ENCODE data around the gene NUTM2B.
"Not testable (repeated sequence)": the region's sequence is repeated elsewhere in the genome, so short reads cannot be mapped to it uniquely, and the experiment has no call there.

Gene NUTM2B

GRCh38 chr10:79687406-79688150 is 15.4 kb upstream of the NUTM2B start:
- H3K36me3 ChIP-seq (ENCODE audit: control insufficient read depth in 5 of 5, insufficient read depth in 5 of 5, low read length in 5 of 5), result peaks cover 0 to 33% (median 11%) of the 10 kb centered on the region in 5 donors
- H3K4me1 ChIP-seq (ENCODE audit: control insufficient read depth in 5 of 5, insufficient read depth in 5 of 5, low read length in 5 of 5); H3K4me3 ChIP-seq (ENCODE audit: low read depth in 1 of 5, low read length in 5 of 5); H3K9me3 ChIP-seq (ENCODE audit: control insufficient read depth in 5 of 5, low read length in 5 of 5); H3K27me3 ChIP-seq (ENCODE audit: control insufficient read depth in 5 of 5, insufficient read depth in 4 of 5, low read length in 5 of 5); H3K27ac ChIP-seq (ENCODE audit: low read depth, low read length); H3K9ac ChIP-seq (ENCODE audit: low read length in 5 of 5): not testable (repeated sequence)

- not testable (repeated sequence) for H3K9me3 ChIP-seq (ENCODE audit: control insufficient read depth in 5 of 5, low read length in 5 of 5); H3K9ac ChIP-seq (ENCODE audit: low read length in 5 of 5); H3K4me1 ChIP-seq (ENCODE audit: control insufficient read depth in 5 of 5, insufficient read depth in 5 of 5, low read length in 5 of 5); H3K4me3 ChIP-seq (ENCODE audit: low read depth in 1 of 5, low read length in 5 of 5); H3K27me3 ChIP-seq (ENCODE audit: control insufficient read depth in 5 of 5, insufficient read depth in 4 of 5, low read length in 5 of 5); H3K27ac ChIP-seq (ENCODE audit: low read depth, low read length)
- H3K36me3 ChIP-seq (ENCODE audit: control insufficient read depth in 5 of 5, insufficient read depth in 5 of 5, low read length in 5 of 5), result peaks cover 0 to 23% (median 8%) of the 10 kb centered on the region in 5 donors
These were observed 14.2 kb upstream of the NUTM2B start for GRCh38 chr10:79688798-79689197.

- H3K9me3 ChIP-seq (ENCODE audit: control insufficient read depth in 5 of 5, low read length in 5 of 5); H3K27me3 ChIP-seq (ENCODE audit: control insufficient read depth in 5 of 5, insufficient read depth in 4 of 5, low read length in 5 of 5); H3K27ac ChIP-seq (ENCODE audit: low read depth, low read length); H3K9ac ChIP-seq (ENCODE audit: low read length in 5 of 5); H3K4me3 ChIP-seq (ENCODE audit: low read depth in 1 of 5, low read length in 5 of 5); H3K4me1 ChIP-seq (ENCODE audit: control insufficient read depth in 5 of 5, insufficient read depth in 5 of 5, low read length in 5 of 5); H3K36me3 ChIP-seq (ENCODE audit: control insufficient read depth in 5 of 5, insufficient read depth in 5 of 5, low read length in 5 of 5): not testable (repeated sequence)
These were observed 6.4 kb upstream of the NUTM2B start for GRCh38 chr10:79696596-79696995.

GRCh38 chr10:79697141-79697540 is 5.9 kb upstream of the NUTM2B start:
- H3K36me3 ChIP-seq (ENCODE audit: control insufficient read depth in 5 of 5, insufficient read depth in 5 of 5, low read length in 5 of 5); H3K4me1 ChIP-seq (ENCODE audit: control insufficient read depth in 5 of 5, insufficient read depth in 5 of 5, low read length in 5 of 5); H3K4me3 ChIP-seq (ENCODE audit: low read depth in 1 of 5, low read length in 5 of 5); H3K9ac ChIP-seq (ENCODE audit: low read length in 5 of 5); H3K27ac ChIP-seq (ENCODE audit: low read depth, low read length); H3K9me3 ChIP-seq (ENCODE audit: control insufficient read depth in 5 of 5, low read length in 5 of 5); H3K27me3 ChIP-seq (ENCODE audit: control insufficient read depth in 5 of 5, insufficient read depth in 4 of 5, low read length in 5 of 5): not testable (repeated sequence)

- not testable (repeated sequence) for H3K4me1 ChIP-seq (ENCODE audit: control insufficient read depth in 5 of 5, insufficient read depth in 5 of 5, low read length in 5 of 5); H3K36me3 ChIP-seq (ENCODE audit: control insufficient read depth in 5 of 5, insufficient read depth in 5 of 5, low read length in 5 of 5); H3K27me3 ChIP-seq (ENCODE audit: control insufficient read depth in 5 of 5, insufficient read depth in 4 of 5, low read length in 5 of 5); H3K4me3 ChIP-seq (ENCODE audit: low read depth in 1 of 5, low read length in 5 of 5); H3K9ac ChIP-seq (ENCODE audit: low read length in 5 of 5); H3K27ac ChIP-seq (ENCODE audit: low read depth, low read length); H3K9me3 ChIP-seq (ENCODE audit: control insufficient read depth in 5 of 5, low read length in 5 of 5)
These were observed 2.6 kb upstream of the NUTM2B start for GRCh38 chr10:79700381-79700944.

GRCh38 chr10:79707017-79707416 is 4.0 kb downstream of the NUTM2B start:
- not testable (repeated sequence) for H3K9ac ChIP-seq (ENCODE audit: low read length in 5 of 5); H3K36me3 ChIP-seq (ENCODE audit: control insufficient read depth in 5 of 5, insufficient read depth in 5 of 5, low read length in 5 of 5); H3K4me1 ChIP-seq (ENCODE audit: control insufficient read depth in 5 of 5, insufficient read depth in 5 of 5, low read length in 5 of 5); H3K4me3 ChIP-seq (ENCODE audit: low read depth in 1 of 5, low read length in 5 of 5); H3K27ac ChIP-seq (ENCODE audit: low read depth, low read length); H3K27me3 ChIP-seq (ENCODE audit: control insufficient read depth in 5 of 5, insufficient read depth in 4 of 5, low read length in 5 of 5); H3K9me3 ChIP-seq (ENCODE audit: control insufficient read depth in 5 of 5, low read length in 5 of 5)

GRCh38 chr10:79714976-79715375 is 11.9 kb downstream of the NUTM2B start:
- H3K4me1 ChIP-seq (ENCODE audit: control insufficient read depth in 5 of 5, insufficient read depth in 5 of 5, low read length in 5 of 5); H3K36me3 ChIP-seq (ENCODE audit: control insufficient read depth in 5 of 5, insufficient read depth in 5 of 5, low read length in 5 of 5); H3K9ac ChIP-seq (ENCODE audit: low read length in 5 of 5); H3K4me3 ChIP-seq (ENCODE audit: low read depth in 1 of 5, low read length in 5 of 5); H3K27ac ChIP-seq (ENCODE audit: low read depth, low read length); H3K27me3 ChIP-seq (ENCODE audit: control insufficient read depth in 5 of 5, insufficient read depth in 4 of 5, low read length in 5 of 5); H3K9me3 ChIP-seq (ENCODE audit: control insufficient read depth in 5 of 5, low read length in 5 of 5): not testable (repeated sequence)

- H3K27ac ChIP-seq (ENCODE audit: low read depth, low read length); H3K4me1 ChIP-seq (ENCODE audit: control insufficient read depth in 5 of 5, insufficient read depth in 5 of 5, low read length in 5 of 5); H3K9ac ChIP-seq (ENCODE audit: low read length in 5 of 5); H3K27me3 ChIP-seq (ENCODE audit: control insufficient read depth in 5 of 5, insufficient read depth in 4 of 5, low read length in 5 of 5); H3K4me3 ChIP-seq (ENCODE audit: low read depth in 1 of 5, low read length in 5 of 5); H3K9me3 ChIP-seq (ENCODE audit: control insufficient read depth in 5 of 5, low read length in 5 of 5); H3K36me3 ChIP-seq (ENCODE audit: control insufficient read depth in 5 of 5, insufficient read depth in 5 of 5, low read length in 5 of 5): not testable (repeated sequence)
These were observed 14.0 kb downstream of the NUTM2B start for GRCh38 chr10:79716917-79717579.

- not testable (repeated sequence) for H3K27me3 ChIP-seq (ENCODE audit: control insufficient read depth in 5 of 5, insufficient read depth in 4 of 5, low read length in 5 of 5); H3K9me3 ChIP-seq (ENCODE audit: control insufficient read depth in 5 of 5, low read length in 5 of 5); H3K4me3 ChIP-seq (ENCODE audit: low read depth in 1 of 5, low read length in 5 of 5); H3K9ac ChIP-seq (ENCODE audit: low read length in 5 of 5); H3K4me1 ChIP-seq (ENCODE audit: control insufficient read depth in 5 of 5, insufficient read depth in 5 of 5, low read length in 5 of 5); H3K27ac ChIP-seq (ENCODE audit: low read depth, low read length); H3K36me3 ChIP-seq (ENCODE audit: control insufficient read depth in 5 of 5, insufficient read depth in 5 of 5, low read length in 5 of 5)
These were observed 17.0 kb downstream of the NUTM2B start for GRCh38 chr10:79720000-79720399.

GRCh38 chr10:79726620-79727019 is 23.6 kb downstream of the NUTM2B start:
- not testable (repeated sequence) for H3K4me1 ChIP-seq (ENCODE audit: control insufficient read depth in 5 of 5, insufficient read depth in 5 of 5, low read length in 5 of 5); H3K9ac ChIP-seq (ENCODE audit: low read length in 5 of 5); H3K27me3 ChIP-seq (ENCODE audit: control insufficient read depth in 5 of 5, insufficient read depth in 4 of 5, low read length in 5 of 5); H3K4me3 ChIP-seq (ENCODE audit: low read depth in 1 of 5, low read length in 5 of 5); H3K27ac ChIP-seq (ENCODE audit: low read depth, low read length); H3K36me3 ChIP-seq (ENCODE audit: control insufficient read depth in 5 of 5, insufficient read depth in 5 of 5, low read length in 5 of 5); H3K9me3 ChIP-seq (ENCODE audit: control insufficient read depth in 5 of 5, low read length in 5 of 5)

All from subcutaneous abdominal adipose tissue (tissue), 5 donors.